NCI-H446 treated with DMSO at 0.1 percent for 48 hours (cell line): Measurements from ENCODE around the gene CLOCK.

Source experiments
- DNase-seq: peaks from one replicate; lab custom pipeline; 2025; lab: John Stamatoyannopoulos, UW

The CLOCK gene

GRCh38 chr4:55539658-55540057 is 7.1 kb downstream of the CLOCK start:
- DNase-seq: no peak

GRCh38 chr4:55538531-55538930 is 8.2 kb downstream of the CLOCK start:
- no peak for DNase-seq

- DNase-seq: no peak
These were observed 12.4 kb downstream of the CLOCK start for GRCh38 chr4:55534306-55534705.

- no peak for DNase-seq
These were observed 16.0 kb downstream of the CLOCK start for GRCh38 chr4:55530691-55531090.

GRCh38 chr4:55530167-55530566 is 16.5 kb downstream of the CLOCK start:
- DNase-seq: no peak

- no peak for DNase-seq
These were observed 18.2 kb downstream of the CLOCK start for GRCh38 chr4:55528491-55528890.

GRCh38 chr4:55524844-55525571 is 21.7 kb downstream of the CLOCK start:
- DNase-seq: no peak

- DNase-seq: no peak
These were observed 28.3 kb downstream of the CLOCK start for GRCh38 chr4:55518442-55518841.

GRCh38 chr4:55517526-55518229 is 29.0 kb downstream of the CLOCK start:
- DNase-seq: no peak

GRCh38 chr4:55512922-55513571 is 33.7 kb downstream of the CLOCK start:
- DNase-seq: no peak

- DNase-seq: no peak
These were observed 34.6 kb downstream of the CLOCK start for GRCh38 chr4:55512077-55512476.

- DNase-seq: no peak
These were observed 36.0 kb downstream of the CLOCK start for GRCh38 chr4:55510685-55511084.

GRCh38 chr4:55509266-55509665 is 37.4 kb downstream of the CLOCK start:
- DNase-seq: no peak

GRCh38 chr4:55507612-55508011 is 39.1 kb downstream of the CLOCK start:
- DNase-seq: no peak

- no peak for DNase-seq
These were observed 43.5 kb downstream of the CLOCK start for GRCh38 chr4:55503169-55503568.

GRCh38 chr4:55500072-55500471 is 46.6 kb downstream of the CLOCK start:
- no peak for DNase-seq

GRCh38 chr4:55499495-55499894 is 47.2 kb downstream of the CLOCK start:
- no peak for DNase-seq

- DNase-seq: no peak
These were observed 48.7 kb downstream of the CLOCK start for GRCh38 chr4:55498051-55498450.

GRCh38 chr4:55491486-55491885 is 55.2 kb downstream of the CLOCK start:
- no peak for DNase-seq

- DNase-seq: no peak
These were observed 58.0 kb downstream of the CLOCK start for GRCh38 chr4:55488716-55489115.

GRCh38 chr4:55485821-55486220 is 60.9 kb downstream of the CLOCK start:
- DNase-seq: no peak

- DNase-seq: no peak
These were observed 63.4 kb downstream of the CLOCK start for GRCh38 chr4:55483315-55483714.
